GM13977 (cell line): ENCODE data around the gene RETNLB.

Experiments
- DNase-seq: peaks from one replicate; pipeline ENCODE4 v3.0.0; 2012; ENCODE audit warnings: low spot score
- CTCF ChIP-seq: IDR thresholded peaks from 2 replicates; pipeline ENCODE4 v1.5.1; 2012; ENCODE audit warnings: mild to moderate bottlenecking, control low read depth; ENCODE audit not compliant: insufficient read depth; ENCODE audit errors: extremely low read depth, missing control alignments
- in situ Hi-C: fragments of 300-500 bp; cut with MboI; formaldehyde crosslinking; loops from one replicate; pipeline ENCODE4 v1.12.0; 2022; ENCODE audit warnings: low sequenced_read_pairs, low pct_unique_long_range_greater_than_20kb, mixed read lengths, inconsistent platforms; ENCODE audit not compliant: unreplicated experiment

RETNLB gene

GRCh38 chr3:108728934-108729333 is 28.3 kb downstream of the RETNLB start:
- no peak for DNase-seq
- in situ Hi-C loops: no loop called here
- no peak for TF ChIP-seq CTCF

- TF ChIP-seq CTCF: no peak
- DNase-seq: no peak
- in situ Hi-C loops: no loop called here
Observed at GRCh38 chr3:108728105-108728504, 29.1 kb downstream of the RETNLB start.

GRCh38 chr3:108724101-108724500 is 33.1 kb downstream of the RETNLB start:
- in situ Hi-C loops: no loop called here
- no peak for TF ChIP-seq CTCF
- DNase-seq: no peak

- DNase-seq: no peak
- in situ Hi-C loops: no loop called here
- no peak for TF ChIP-seq CTCF
Observed at GRCh38 chr3:108722724-108723123, 34.5 kb downstream of the RETNLB start.

- TF ChIP-seq CTCF: no peak
- DNase-seq: no peak
- in situ Hi-C loops: no loop called here
Observed at GRCh38 chr3:108719178-108719806, 37.9 kb downstream of the RETNLB start.

GRCh38 chr3:108718454-108718853 is 38.8 kb downstream of the RETNLB start:
- in situ Hi-C loops: no loop called here
- no peak for DNase-seq
- no peak for TF ChIP-seq CTCF
